ENCODE data around the gene KLHL18.
"Not testable (repeated sequence)": the region's sequence is repeated elsewhere in the genome, so short reads cannot be mapped to it uniquely, and the experiment has no call there.

KLHL18 gene

GRCh38 chr3:47282424-47283192, at the start of gene KLHL18, which contains the start of gene KIF9:
Gene KLHL18 (plus strand): TSS chr3:47282944. CDS start chr3:47282966, 22 bp downstream.
Gene KIF9 (minus strand): TSS chr3:47282799. CDS start chr3:47277374, 5,425 bp downstream.
- DNase-seq: peak; percentile 95 to 97

- no peak for DNase-seq
Measured at GRCh38 chr3:47238017-47238416, 44.7 kb upstream of the KLHL18 start.

- no peak for DNase-seq
Measured at GRCh38 chr3:47239929-47240328, 42.8 kb upstream of the KLHL18 start.

DNA sequence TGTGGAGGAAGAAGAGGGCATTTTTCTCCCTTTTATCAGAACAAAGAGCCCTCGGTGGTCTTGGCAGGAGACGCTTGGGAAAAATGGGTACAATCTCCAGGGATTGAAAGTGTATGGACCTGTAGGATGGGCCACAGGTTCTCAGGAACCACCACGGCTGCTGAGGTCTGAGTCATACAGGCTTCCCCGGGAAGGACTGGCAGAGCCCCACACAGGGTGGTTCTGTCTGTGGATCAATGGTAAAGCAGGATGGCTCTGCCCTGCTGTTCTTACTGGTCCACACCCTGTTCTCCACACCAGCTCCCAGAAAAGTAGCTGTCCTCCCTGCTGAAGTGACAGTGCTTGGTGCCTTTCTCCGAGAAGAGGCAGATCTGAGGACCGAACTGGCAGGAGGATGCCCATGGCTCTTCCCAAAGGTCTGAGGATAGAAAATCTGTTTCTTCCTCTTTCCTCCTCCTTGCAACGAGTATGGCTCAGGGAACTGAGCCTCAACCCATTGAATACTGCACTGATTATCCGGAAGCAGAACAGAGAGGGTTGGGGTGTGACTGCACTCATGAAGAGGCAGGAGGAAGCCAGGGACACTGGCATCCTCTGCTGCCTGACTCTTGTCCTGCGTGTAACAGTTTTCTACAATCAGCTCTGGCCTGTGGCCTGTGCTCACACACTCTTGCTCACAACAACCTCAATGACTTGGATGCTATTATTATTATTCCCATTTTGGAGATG, 39.2 kb upstream of the KLHL18 start:
- DNase-seq: no peak

GRCh38 chr3:47244531-47245100, 38.1 kb upstream of the KLHL18 start:
- no peak for DNase-seq

DNA sequence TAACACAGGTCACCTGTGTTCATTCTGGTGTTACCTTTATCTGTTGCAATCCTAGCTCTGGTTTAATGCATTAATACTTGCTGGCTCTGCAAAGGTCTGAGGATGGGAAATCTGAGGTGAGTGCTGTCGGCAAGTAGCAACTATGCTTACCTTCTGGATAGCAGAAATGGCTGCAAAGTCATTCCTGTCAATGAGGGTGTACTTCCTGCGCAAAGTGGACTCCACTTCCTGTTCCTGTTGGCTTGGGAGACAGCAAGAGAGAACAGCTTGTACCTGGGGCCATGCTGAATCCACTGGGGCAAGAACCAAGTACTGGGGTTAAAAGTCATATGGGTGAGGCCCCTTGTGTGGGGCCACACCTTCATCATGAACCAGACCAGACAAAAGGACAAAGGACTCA, 37.5 kb upstream of the KLHL18 start:
- no peak for DNase-seq

- DNase-seq: no peak
Measured at GRCh38 chr3:47247131-47248064, 35.3 kb upstream of the KLHL18 start.

DNA sequence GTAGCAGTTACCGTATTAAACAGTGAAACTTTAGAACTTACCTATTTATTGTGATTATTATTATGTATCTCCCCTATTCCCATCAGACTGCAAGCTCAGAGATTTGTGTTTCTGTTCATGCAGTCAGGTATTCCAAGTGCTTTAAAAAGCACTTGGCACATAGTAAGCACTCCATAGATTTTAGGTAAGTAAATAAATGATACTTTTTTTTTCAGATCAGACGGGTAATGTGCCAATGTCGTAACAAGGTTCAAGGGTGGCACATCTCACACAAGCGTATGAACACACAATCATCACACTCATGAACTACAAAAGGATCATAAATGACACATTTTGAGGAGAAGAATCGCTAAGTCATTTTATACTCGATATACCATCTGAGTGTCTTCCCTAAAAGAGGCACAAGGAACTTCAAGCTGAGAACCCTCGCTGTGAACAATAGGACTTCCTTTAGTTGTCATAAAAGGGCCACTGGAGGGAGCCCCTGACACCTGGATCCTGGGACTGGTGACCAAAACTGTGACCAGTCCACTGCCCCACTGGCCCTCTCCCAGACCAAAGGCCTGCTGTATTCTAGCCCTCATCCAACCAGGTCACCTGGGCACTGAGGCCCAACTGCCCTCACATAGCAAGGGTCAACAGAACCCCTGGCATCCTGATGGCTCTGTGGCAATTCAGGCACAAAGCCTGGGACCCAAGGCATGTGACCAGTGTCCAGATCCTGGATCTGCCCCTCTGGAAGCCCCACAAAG, 32.3 kb upstream of the KLHL18 start:
- DNase-seq: no peak

DNA sequence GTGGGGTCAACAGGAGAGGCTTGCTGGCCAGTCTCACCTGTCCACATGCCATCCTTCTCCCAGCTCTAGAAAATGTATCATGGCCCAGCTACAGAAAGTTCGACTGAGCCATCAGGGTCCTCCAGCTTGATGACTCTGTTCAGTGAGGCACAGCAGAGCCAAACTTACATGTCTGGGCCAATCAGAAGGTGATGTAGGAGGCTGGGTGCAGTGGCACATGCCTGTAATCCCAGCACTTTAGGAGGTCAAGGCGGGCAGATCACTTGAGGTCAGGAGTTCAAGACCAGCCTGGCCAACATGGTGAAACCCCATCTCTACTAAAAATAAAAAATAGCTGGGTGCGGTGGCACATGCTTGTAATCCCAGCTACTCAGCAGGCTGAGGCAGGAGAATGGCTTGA, 31.7 kb upstream of the KLHL18 start:
- not testable (repeated sequence) for DNase-seq

- no peak for DNase-seq
Measured at GRCh38 chr3:47251689-47252088, 31.1 kb upstream of the KLHL18 start.

DNA sequence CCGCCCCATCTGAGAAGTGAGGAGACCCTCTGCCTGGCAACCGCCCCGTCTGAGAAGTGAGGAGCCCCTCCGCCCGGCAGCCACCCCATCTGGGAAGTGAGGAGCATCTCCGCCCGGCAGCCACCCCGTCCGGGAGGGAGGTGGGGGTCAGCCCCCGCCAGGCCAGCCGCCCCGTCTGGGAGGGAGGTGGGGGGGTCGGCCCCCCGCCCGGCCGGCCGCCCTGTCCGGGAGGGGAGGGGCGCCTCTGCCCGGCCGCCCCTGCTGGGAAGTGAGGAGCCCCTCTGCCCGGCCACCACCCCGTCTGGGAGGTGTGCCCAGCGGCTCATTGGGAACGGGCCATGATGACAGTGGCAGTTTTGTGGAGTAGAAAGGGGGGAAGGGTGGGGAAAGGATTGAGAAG, 26.4 kb upstream of the KLHL18 start:
- DNase-seq: not testable (repeated sequence)

DNA sequence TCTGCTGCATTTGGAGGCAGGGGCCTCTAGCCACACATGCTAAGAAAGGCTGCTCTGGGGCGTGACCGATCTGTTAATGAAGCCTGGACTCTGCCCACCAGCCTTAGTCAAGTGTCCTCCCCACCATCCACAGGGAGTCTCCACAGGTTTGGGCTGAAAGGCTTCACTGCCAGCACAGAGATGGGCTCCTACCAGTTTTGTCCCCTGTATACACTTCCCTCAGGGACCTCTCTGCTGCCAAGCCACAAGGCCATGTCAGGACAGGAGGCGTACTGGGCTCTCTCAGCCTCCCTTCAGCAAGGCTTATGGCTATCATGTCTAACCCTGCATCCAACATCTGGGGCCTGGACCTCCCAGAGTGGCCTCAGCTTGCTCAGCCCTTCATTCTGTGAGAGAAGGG, 23.6 kb upstream of the KLHL18 start:
- no peak for DNase-seq

DNA sequence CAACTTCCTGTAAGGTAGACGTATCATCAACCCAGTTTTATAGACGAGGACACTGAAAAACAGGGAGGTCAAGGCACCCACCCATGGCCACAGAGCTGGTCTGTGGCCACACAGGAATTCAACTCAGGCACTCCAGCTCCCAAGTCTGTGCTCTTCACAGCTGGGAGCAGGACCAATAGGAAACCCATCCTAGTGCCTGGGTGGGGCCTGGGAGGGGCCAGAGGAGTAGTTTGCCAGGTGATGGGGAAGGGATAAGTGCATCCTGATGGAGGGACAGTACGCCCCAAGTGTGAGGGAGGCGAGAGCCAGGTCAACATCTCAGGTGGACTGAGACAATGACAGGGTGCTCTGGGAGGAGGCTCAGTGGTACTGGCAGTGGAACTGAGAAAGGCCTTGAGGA, 22.1 kb upstream of the KLHL18 start:
- no peak for DNase-seq

DNA sequence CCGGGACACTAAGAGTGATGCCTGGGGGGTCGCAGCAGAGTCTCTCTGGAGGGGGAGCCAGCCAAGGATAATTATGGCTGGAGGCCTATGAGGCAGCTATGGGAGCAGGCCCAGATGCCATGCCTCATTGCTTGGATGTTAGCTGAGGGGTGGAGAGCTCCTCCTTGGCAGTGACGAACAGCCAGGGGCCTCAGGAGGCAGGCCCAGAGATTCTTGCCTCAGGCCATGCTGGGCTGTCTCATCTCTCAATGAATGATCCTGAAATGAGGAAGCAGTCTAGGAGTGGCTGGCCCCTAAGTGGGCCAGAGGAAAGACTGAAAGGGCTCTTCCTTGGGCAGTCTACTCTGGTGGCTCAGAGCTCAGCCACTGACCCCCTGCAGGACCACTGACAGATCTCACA, 21.4 kb upstream of the KLHL18 start:
- DNase-seq: no peak

DNA sequence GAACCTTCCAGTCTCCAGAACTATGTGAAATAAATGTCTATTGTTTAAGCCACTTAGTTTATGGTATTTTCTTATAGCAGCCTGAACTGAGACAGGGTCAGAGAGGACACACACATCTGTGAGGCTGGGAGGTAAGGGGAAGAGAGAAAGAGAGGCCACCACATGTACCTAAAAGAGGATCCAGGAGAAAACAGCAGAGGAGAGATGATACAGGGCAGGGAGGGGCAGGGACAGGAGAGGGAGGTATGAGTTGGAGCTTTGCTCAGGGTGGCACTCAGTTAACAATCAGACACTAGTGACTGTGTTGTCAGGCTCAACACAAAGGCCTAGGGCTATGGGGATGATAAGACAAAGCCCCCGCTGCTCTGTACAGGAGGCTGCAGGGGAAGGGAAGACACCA, 17.7 kb upstream of the KLHL18 start:
- DNase-seq: no peak

- DNase-seq: no peak
Measured at GRCh38 chr3:47265725-47266428, 16.9 kb upstream of the KLHL18 start.

DNA sequence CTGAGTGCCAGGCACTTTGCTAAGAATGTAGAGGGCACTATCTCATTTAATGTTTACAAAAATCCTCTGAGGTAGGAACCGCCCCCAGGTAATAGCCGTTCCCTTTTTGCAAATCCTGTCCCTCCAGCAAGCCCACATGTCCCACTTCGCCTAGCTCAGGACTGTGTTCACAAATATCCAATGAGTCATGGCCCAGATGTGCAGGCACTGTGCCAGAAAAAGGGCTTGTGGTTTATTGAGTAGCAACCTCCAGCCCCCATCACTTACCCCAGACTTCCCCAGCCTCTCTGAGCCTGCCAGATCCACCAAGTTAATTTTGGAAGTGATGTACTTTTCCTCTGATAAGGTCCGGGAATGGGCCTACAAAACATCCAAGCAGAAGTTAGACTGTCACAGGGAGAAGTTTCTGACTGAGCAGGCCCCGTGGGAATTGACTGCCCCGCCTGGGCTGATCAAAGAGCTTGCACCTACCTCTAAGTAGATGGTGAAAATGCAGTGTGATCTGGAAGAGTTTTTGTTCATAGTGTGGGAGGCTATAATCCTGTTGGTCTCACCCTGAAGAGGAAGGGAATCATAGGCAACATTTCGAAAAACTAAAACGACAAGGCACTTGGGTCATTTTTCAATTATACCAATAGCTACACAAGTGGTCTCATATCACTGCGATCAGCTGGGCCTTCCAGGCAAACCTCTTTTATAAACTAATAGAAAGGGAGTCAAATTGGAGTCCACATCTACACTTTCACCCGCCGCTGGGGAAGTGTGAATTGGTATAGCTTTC, 15.8 kb upstream of the KLHL18 start:
- peak; percentile 55 to 56 for DNase-seq

GRCh38 chr3:47267490-47267824, 15.3 kb upstream of the KLHL18 start:
- DNase-seq: no peak

GRCh38 chr3:47270526-47270925, 12.2 kb upstream of the KLHL18 start:
- no peak for DNase-seq

DNA sequence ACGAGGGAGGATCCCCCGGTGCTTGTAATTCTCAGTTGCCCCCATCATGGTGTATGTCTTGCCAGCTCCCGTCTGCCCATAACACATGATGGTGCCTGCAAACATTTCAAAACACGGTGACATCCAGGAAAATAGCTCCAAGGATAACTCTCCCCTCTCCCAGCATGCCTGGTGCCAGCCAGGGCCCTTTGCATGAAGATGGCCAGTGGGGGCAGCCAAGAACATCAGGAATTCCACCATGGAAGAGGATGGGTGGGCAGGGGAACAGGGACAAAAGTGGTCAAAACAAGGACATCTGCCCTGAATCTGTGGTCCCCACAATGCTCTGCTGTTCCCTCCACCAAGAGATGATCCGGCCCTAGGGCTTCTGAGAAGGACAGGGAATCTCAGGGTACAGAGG, 9.2 kb upstream of the KLHL18 start:
- DNase-seq: no peak

DNA sequence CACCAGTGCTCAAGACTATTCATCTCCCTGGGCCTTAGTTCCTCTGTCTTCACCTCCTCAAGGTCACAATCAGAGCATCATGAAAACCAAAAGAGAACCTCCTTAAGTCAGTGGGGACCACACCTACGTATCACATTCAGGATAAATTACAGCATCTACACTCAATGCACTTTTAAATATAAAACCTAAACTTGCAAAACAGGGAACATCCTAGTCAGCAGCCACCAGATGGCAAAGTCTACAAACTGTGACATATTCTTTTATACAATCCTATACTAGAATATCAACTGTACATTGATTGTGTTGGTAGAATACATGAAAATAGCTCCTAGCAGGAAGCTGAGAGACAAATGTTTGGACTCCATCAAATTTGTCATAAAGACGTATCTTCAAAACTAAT, 8.1 kb upstream of the KLHL18 start:
- no peak for DNase-seq

All from stimulated activated CD4-positive, alpha-beta T cell treated with anti-CD3 and anti-CD28 coated beads, Interleukin-2, amount 100 ng/mL, for 24 hours (primary cell).